GM19452 (cell line): ENCODE measurements around the gene FHOD3.

Experiments
- ATAC-seq: cut with Tn5 transposase; IDR thresholded peaks from one replicate; pipeline ENCODE4 v1.9.1; 2021; ENCODE audit not compliant: unreplicated experiment

FHOD3 gene

GRCh38 chr18:36297417-36298125 is at the start of gene FHOD3:
Gene FHOD3, plus strand, starts transcription at chr18:36297713. Its CDS starts 123 bp downstream, at chr18:36297836.
- peak; percentile 49 for ATAC-seq

GRCh38 chr18:36249392-36249791 is 48.1 kb upstream of the FHOD3 start:
- no peak for ATAC-seq

GRCh38 chr18:36250827-36251226 is 46.7 kb upstream of the FHOD3 start:
- no peak for ATAC-seq

GRCh38 chr18:36255072-36255698 is 42.3 kb upstream of the FHOD3 start:
- no peak for ATAC-seq

GRCh38 chr18:36256094-36256493 is 41.4 kb upstream of the FHOD3 start:
- ATAC-seq = no peak

- no peak for ATAC-seq
Measured at GRCh38 chr18:36262971-36263370, 34.5 kb upstream of the FHOD3 start.

- no peak for ATAC-seq
Measured at GRCh38 chr18:36264283-36264682, 33.2 kb upstream of the FHOD3 start.

- ATAC-seq = no peak
Measured at GRCh38 chr18:36265015-36265414, 32.5 kb upstream of the FHOD3 start.

- ATAC-seq = no peak
Measured at GRCh38 chr18:36269157-36269556, 28.4 kb upstream of the FHOD3 start.

GRCh38 chr18:36271153-36271552 is 26.4 kb upstream of the FHOD3 start:
- ATAC-seq = no peak

GRCh38 chr18:36273347-36273746 is 24.2 kb upstream of the FHOD3 start:
- ATAC-seq = no peak

GRCh38 chr18:36274083-36274715 is 23.3 kb upstream of the FHOD3 start:
- ATAC-seq = no peak

- no peak for ATAC-seq
Measured at GRCh38 chr18:36275561-36275960, 22.0 kb upstream of the FHOD3 start.

- ATAC-seq = no peak
Measured at GRCh38 chr18:36279001-36279400, 18.5 kb upstream of the FHOD3 start.

- no peak for ATAC-seq
Measured at GRCh38 chr18:36281936-36282335, 15.6 kb upstream of the FHOD3 start.

GRCh38 chr18:36283448-36283847 is 14.1 kb upstream of the FHOD3 start:
- ATAC-seq = no peak

- ATAC-seq = no peak
Measured at GRCh38 chr18:36284268-36284667, 13.2 kb upstream of the FHOD3 start.

GRCh38 chr18:36284671-36285295 is 12.7 kb upstream of the FHOD3 start:
- no peak for ATAC-seq

- ATAC-seq = no peak
Measured at GRCh38 chr18:36287653-36288052, 9.9 kb upstream of the FHOD3 start.

- no peak for ATAC-seq
Measured at GRCh38 chr18:36288689-36289088, 8.8 kb upstream of the FHOD3 start.

- no peak for ATAC-seq
Measured at GRCh38 chr18:36294031-36294430, 3.5 kb upstream of the FHOD3 start.

GRCh38 chr18:36295214-36295613 is 2.3 kb upstream of the FHOD3 start:
- ATAC-seq = no peak
